Measurements from ENCODE around the gene ECE2.
A peak's percentile ranks its signal among the peaks of the same experiment; 100 is the strongest.

Gene ECE2

DNA sequence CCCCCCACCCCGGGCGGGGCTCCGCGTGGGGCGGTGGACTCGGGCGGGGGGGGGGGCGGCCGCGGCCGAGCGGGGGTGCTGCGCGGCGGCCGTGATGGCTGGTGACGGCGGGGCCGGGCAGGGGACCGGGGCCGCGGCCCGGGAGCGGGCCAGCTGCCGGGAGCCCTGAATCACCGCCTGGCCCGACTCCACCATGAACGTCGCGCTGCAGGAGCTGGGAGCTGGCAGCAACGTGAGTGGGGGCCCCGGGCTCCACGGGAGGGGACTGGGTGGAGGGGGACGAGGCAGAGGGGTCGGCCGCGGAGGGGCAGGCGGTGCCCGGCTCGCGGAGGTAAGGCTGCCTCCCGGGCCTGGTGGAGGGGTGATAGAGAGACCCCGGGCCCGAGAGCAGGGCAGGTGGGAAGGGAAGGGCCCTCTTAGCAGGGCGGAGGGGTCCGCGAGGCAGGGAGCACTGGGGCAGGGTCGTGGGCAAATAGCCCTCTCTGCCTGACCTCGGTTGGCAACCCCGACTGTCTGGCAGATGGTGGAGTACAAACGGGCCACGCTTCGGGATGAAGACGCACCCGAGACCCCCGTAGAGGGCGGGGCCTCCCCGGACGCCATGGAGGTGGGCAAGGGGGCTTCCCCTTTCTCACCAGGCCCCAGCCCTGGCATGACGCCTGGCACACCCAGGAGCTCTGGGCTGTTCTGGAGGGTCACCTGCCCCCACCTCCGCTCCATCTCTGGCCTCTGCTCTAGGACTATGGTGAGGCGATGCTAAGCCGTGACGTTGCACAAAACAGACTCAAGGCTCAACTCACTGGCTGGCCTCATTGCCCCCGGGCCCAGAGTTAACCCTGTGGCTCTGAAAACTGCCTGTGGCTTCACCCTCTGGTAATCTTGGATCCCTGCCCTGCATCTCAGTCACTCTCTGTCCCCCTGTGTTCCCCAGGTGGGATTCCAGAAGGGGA is at the start of gene ECE2:
TSS of gene ECE2 (plus strand) at position 62 of the 950 bp plus-strand sequence. CDS start at position 194, 132 bp downstream.
- DNase-seq (ENCODE audit: low read depth in 2 of 3, low spot score in 2 of 3), result no peak

DNA sequence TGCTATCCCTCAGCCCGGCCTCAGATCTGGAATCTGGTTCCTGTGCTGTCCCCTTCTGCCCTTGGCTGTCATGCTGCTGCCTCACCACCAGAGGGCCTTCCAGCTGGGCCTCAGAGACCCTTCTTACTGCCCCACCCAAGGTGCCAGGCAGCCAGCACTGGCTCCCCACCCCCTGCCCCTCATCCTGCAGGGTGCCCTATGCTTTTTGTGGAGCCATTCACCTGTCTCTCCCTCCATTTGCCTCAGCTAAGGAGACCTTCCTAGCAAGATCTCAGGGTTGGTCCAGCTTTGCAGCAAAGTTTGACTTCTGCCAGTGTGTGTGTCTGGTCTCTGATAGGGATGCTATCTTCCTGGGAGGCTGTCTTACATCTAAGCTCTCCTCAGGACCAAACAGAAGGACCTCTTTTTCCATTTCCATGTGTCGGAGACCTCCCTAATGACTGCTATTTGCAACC is 48.3 kb upstream of the ECE2 start:
- peak in 1 of 3 experiments; percentile 36 for DNase-seq (ENCODE audit: low read depth in 2 of 3, low spot score in 2 of 3)

DNA sequence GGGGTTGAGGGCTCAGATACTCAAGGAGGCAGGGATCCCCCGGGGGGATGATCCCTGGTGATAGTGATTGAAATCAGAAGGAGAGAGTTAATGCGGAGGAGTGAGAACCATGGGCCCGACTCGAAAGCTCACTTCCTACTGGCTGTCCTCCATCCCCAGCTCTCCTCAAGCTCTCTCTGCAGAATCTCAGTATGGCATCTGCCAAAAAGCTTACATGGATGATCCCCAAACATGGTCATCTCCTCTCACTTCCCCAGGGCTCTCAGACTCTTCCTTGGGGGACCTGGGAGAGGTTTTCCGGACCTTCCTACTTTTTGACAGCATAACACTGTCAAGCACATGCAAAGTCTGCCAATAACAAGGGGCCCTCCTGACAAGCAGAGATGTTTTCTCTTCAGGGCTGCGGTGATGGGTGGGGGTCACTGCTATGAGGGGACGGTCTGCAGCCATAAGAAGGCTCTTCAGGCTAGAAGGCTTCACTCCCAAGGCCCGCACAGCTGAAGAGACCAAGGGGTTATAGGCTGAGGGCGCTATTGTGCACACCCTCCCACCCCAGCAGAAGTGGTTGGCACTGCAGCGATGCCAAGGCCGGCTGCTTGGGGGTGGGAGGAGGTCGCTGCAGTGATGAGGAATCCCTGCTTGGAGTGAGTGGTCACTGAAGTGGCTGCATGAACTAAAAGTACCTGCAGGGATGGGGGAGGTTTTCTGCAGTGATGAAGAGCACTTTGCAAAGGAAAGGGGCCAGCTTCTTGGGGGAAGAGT is 47.3 kb upstream of the ECE2 start:
- no peak for DNase-seq (ENCODE audit: low read depth in 2 of 3, low spot score in 2 of 3)

GRCh38 chr3:184229394-184230080 is 46.3 kb upstream of the ECE2 start, which contains the start of gene VWA5B2:
TSS of gene VWA5B2 (plus strand) at chr3:184229585. CDS start at chr3:184230529, 944 bp downstream.
- DNase-seq (ENCODE audit: low read depth in 2 of 3, low spot score in 2 of 3), result peak in 2 of 3 experiments; percentile 38 to 63

GRCh38 chr3:184230081-184230602 is 45.7 kb upstream of the ECE2 start:
- no peak for DNase-seq (ENCODE audit: low read depth in 2 of 3, low spot score in 2 of 3)

DNA sequence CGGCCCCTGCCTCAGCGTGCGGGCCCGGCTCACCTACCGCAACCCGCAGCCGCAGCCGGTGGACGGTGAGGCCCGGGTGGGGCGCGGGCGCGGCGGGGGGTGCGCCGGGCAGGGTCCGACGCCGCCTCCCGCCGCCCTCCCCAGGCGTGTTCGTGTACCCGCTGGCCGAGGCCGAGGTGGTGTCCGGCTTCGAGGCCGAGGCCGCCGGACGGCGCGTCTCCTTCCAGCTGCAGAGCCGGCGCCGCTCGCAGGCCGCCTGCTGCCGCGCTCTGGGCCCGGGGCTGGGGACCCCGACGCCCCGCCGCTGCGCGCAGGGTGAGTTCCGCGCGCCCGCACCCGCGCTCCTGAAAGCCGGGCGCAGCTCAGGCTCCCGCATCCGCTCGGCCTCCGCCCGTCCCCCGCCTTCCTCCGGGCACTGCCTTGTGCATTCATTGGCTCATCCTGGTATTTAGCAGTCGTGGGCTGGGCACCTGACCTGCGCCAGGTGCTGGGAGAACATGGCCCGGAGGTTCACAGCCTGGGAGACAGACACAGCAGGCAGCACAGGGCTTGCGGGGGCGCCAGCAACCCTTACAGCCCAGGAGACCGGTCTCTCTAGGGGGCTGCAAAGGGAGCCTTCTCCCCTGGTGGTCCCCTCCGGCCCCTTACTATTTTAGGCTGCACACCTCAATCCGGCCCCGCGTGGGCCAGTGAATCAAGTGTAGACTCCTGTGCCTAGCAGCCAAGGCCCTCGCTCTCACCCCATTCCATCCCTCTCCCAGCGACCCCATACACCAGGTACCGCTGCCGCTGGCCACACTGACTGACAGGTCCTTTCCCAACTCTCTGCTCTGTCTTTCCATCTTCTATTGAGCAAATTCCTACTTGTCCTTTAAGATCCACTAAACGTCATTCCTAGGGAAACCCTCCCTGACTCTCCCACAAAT is 45.0 kb upstream of the ECE2 start:
- DNase-seq (ENCODE audit: low read depth in 2 of 3, low spot score in 2 of 3), result no peak

- no peak for DNase-seq (ENCODE audit: low read depth in 2 of 3, low spot score in 2 of 3)
These were observed 44.2 kb upstream of the ECE2 start for GRCh38 chr3:184231671-184232070.

GRCh38 chr3:184233127-184233843 is 42.5 kb upstream of the ECE2 start:
- no peak for DNase-seq (ENCODE audit: low read depth in 2 of 3, low spot score in 2 of 3)

DNA sequence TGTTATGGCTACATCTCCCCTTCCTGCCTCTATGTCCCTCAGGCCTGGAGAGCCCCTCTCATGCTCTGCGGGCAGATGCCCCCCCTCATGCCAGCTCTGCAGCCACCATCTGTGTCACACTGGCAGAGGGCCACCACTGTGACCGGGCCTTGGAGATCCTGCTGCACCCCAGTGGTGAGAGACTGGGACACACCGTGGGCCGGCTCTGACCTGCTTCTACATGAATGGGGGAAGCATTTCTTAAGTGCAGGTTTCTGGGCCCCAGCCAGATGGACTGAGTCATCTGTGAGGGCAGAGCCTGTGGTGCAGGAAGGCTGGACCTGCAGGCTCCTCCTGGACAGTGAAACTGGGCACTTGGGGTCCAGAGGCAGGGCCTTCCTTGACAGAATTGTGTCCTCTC is 41.6 kb upstream of the ECE2 start:
- no peak for DNase-seq (ENCODE audit: low read depth in 2 of 3, low spot score in 2 of 3)

- DNase-seq (ENCODE audit: low read depth in 2 of 3, low spot score in 2 of 3), result no peak
These were observed 41.0 kb upstream of the ECE2 start for GRCh38 chr3:184234671-184235380.

DNA sequence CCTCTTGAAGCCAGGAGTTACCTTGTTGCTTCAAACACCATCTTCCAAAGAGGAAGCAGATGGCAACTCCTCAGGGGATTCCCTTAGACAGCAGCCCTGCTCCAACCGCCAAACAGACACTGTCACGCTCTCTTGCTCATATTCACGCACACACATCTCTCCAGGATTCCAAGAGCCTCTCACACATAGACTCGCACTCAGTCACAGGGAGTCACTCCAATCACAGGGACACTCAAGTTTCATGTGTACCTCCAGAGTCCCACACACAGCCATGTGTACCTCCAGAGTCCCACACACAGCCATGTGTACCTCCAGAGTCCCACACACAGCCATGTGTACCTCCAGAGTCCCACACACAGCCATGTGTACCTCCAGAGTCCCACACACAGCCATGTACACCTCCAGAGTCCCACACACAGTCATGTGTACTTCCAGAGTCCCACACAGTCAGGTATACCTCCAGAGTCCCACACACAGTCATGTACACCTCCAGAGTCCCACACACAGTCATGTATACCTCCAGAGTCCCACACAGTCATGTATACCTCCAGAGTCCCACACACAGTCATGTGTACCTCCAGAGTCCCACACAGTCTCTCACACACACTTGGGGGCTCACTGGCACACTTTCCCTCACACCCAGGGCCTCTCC is 40.3 kb upstream of the ECE2 start:
- DNase-seq (ENCODE audit: low read depth in 2 of 3, low spot score in 2 of 3), result no peak

DNA sequence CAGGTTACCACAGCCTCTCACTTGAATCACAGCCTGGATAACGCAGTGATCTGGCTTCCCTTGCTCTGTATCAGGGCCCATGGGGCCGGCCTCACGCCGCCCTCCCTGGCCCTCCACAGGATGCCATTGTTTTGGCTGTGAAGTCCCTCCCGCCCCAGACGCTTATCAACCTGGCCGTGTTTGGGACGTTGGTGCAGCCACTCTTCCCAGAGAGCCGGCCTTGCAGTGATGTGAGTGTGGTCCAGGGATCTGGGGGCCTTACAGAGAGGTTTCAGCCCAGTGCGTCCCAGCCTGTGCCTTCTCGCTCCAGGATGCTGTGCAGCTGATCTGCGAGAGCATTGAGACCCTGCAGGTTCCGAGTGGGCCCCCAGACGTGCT is 39.8 kb upstream of the ECE2 start:
- DNase-seq (ENCODE audit: low read depth in 2 of 3, low spot score in 2 of 3), result no peak

GRCh38 chr3:184236636-184237035 is 39.2 kb upstream of the ECE2 start:
- DNase-seq (ENCODE audit: low read depth in 2 of 3, low spot score in 2 of 3), result no peak

GRCh38 chr3:184237211-184237610 is 38.6 kb upstream of the ECE2 start:
- DNase-seq (ENCODE audit: low read depth in 2 of 3, low spot score in 2 of 3), result no peak

DNA sequence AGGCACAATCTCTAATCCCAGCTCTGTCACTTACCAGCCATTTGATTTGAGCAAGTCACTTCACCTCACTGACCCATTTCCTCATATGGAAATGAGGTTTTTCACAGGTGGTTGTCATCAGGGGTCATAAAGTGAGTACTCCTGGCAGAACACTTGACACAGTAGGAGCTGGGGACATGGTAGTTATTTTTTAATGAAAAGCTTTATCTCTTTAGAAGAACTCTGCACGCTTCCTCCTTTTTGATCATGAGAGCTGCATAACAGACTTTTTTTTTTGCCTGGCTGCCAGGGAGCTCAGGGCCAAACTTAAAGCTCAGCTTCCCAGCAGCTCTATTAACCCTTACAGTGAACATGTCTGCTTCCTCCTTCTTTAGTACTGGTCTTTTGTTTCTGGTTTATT is 38.0 kb upstream of the ECE2 start:
- no peak for DNase-seq (ENCODE audit: low read depth in 2 of 3, low spot score in 2 of 3)

- no peak for DNase-seq (ENCODE audit: low read depth in 2 of 3, low spot score in 2 of 3)
These were observed 37.5 kb upstream of the ECE2 start for GRCh38 chr3:184238246-184238818.

- no peak for DNase-seq (ENCODE audit: low read depth in 2 of 3, low spot score in 2 of 3)
These were observed 36.6 kb upstream of the ECE2 start for GRCh38 chr3:184239221-184239620.

DNA sequence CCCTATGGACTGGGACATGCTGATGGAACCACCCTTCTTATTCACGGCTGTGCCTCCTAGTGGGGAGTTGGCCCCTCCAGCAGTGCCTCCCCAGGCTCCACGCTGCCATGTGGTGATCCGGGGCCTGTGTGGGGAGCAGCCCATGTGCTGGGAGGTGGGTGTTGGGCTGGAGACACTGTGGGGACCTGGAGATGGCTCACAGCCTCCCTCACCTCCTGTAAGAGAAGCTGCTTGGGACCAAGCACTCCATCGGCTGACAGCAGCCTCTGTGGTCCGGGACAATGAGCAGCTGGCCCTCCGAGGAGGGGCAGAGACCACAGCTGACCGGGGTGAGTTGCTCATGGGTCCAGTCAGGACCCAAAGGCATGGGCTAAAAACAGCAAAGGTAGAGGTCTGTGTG is 36.1 kb upstream of the ECE2 start:
- no peak for DNase-seq (ENCODE audit: low read depth in 2 of 3, low spot score in 2 of 3)
